ENCODE measurements around the gene SETD9.

SETD9 gene

GRCh38 chr5:56941981-56942380 is 32.6 kb downstream of the SETD9 start:
- H3K9me3 ChIP-seq (replicated peaks; ENCODE audit: low read length), result no peaks in the 10 kb centered on the region
- H3K27me3 ChIP-seq (ENCODE audit: control insufficient read depth, insufficient read depth, low read length), result no peaks in the 10 kb centered on the region
- no peak overlapping the region for H3K4me3 ChIP-seq (ENCODE audit: low read length)
- H3K4me1 ChIP-seq (ENCODE audit: control insufficient read depth, insufficient read depth, low read length), result no peaks in the 10 kb centered on the region
- H3K36me3 ChIP-seq (ENCODE audit: insufficient read depth, low read length), result peaks cover 77% of the 10 kb centered on the region
- H3K9ac ChIP-seq (ENCODE audit: low read depth, low read length), result no peak overlapping the region
- no peak overlapping the region for H3K4me2 ChIP-seq (ENCODE audit: low read length)

DNA sequence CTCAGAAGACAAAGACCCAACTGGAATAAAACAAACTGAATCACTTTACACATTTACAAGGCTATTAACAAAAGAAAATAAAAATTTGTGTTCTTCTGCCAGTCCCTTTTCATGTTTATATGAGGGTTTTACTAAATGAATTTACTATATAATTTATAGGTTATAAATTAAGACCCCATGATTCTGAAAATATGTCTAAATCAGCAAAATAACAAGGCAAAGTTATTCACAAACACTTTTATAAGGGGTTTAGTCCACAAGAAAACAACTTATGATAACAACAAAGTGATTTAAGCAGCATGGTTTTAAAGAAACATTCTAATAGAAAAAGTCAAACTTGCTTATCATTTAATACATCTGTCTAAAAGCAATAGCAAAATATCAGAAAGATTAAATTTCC is 37.7 kb downstream of the SETD9 start:
- no peaks in the 10 kb centered on the region for H3K27me3 ChIP-seq (ENCODE audit: control insufficient read depth, insufficient read depth, low read length)
- peaks cover 9% of the 10 kb centered on the region for H3K4me1 ChIP-seq (ENCODE audit: control insufficient read depth, insufficient read depth, low read length)
- H3K9ac ChIP-seq (ENCODE audit: low read depth, low read length), result no peak overlapping the region
- H3K36me3 ChIP-seq (ENCODE audit: insufficient read depth, low read length), result peaks cover 44% of the 10 kb centered on the region
- no peak overlapping the region for H3K4me2 ChIP-seq (ENCODE audit: low read length)
- no peak overlapping the region for H3K4me3 ChIP-seq (ENCODE audit: low read length)
- no peaks in the 10 kb centered on the region for H3K9me3 ChIP-seq (replicated peaks; ENCODE audit: low read length)

DNA sequence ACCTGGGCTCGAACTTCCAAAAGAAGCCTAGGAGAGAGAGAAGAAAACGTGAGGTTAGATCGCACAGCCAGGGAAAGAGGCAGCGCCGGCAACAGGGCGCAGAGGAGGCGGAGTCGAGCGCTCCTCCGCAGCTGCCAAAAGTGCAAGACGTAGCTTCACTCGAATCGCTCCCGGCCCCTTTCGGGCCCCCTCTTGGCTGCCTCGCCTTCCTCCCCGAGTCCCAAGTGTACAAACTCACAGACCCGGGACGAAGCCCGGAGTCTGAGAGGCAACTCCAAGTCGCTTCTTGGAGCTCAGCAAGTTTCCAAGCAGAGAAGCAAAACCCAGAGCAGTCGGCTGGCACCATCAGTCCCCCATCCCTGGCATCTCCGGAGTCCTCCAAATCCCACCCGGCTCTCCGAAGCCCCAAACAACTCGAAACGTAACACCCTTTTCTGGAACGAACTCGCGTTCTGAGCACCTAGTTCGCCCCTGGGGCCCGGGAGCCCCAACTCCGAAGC is 41.3 kb downstream of the SETD9 start:
- peak overlapping the region; percentile 78 for H3K4me3 ChIP-seq (ENCODE audit: low read length)
- peak overlapping the region; percentile 94 for H3K4me2 ChIP-seq (ENCODE audit: low read length)

DNA sequence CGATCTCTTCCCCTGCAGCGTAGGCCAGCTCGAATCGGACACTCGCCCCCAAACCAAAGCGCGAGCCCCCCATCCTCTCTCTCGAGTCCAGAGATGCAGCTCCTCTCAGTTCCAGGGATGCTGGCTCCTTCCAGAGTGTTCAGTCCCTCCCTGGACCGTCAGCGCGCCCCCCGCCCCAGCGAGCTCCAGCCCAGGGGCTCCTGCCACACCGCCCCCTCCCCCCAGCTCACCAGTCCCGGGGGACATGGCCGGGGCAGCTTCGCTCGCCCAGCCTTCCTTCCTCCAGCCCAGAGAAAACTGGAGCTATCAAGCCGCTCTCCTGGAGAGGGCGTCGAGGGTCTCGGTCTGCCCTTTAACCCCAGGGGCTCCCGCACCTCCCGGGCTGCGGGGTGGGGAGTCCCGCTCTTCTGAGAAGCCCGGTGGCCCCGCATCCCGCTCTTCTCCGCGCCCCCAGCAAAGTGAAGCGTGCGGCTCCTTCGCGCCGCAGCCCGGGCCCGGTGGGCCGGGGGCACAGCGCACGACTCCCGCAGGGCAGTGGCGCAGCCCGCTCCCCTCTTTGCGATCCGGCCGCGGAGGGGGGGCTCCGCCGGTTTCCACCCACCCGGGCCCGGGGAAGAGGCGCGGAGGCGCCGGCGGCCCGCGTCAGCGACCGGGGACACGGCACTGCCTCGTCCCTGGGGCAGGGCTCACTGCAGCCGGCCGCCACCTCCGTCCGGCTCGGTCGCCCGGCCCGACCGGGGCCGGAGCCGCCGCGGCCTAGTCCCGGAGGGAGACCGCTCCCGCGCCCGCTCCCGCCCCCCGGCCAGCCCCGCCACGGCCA is 41.9 kb downstream of the SETD9 start:
- Histone ChIP-seq H3K4me3 (ENCODE audit: low read length) (peak overlapping the region; percentile 78), H3K9me3 (replicated peaks; ENCODE audit: low read length) (no peaks in the 10 kb centered on the region), H3K4me2 (ENCODE audit: low read length) (peak overlapping the region; percentile 94), H3K36me3 (ENCODE audit: insufficient read depth, low read length) (peaks cover 15% of the 10 kb centered on the region), H3K4me1 (ENCODE audit: control insufficient read depth, insufficient read depth, low read length) (peaks cover 9% of the 10 kb centered on the region), H3K9ac (ENCODE audit: low read depth, low read length) (peak overlapping the region; percentile 91), H3K27me3 (ENCODE audit: control insufficient read depth, insufficient read depth, low read length) (peaks cover 12% of the 10 kb centered on the region)

More for the DNA sequence above, 41.3 kb downstream of the SETD9 start:
- Histone ChIP-seq H3K36me3 (ENCODE audit: insufficient read depth, low read length) (peaks cover 21% of the 10 kb centered on the region), H3K9me3 (replicated peaks; ENCODE audit: low read length) (no peaks in the 10 kb centered on the region), H3K9ac (ENCODE audit: low read depth, low read length) (peak overlapping the region; percentile 91), H3K27me3 (ENCODE audit: control insufficient read depth, insufficient read depth, low read length) (peaks cover 6% of the 10 kb centered on the region), H3K4me1 (ENCODE audit: control insufficient read depth, insufficient read depth, low read length) (peaks cover 9% of the 10 kb centered on the region)

DNA sequence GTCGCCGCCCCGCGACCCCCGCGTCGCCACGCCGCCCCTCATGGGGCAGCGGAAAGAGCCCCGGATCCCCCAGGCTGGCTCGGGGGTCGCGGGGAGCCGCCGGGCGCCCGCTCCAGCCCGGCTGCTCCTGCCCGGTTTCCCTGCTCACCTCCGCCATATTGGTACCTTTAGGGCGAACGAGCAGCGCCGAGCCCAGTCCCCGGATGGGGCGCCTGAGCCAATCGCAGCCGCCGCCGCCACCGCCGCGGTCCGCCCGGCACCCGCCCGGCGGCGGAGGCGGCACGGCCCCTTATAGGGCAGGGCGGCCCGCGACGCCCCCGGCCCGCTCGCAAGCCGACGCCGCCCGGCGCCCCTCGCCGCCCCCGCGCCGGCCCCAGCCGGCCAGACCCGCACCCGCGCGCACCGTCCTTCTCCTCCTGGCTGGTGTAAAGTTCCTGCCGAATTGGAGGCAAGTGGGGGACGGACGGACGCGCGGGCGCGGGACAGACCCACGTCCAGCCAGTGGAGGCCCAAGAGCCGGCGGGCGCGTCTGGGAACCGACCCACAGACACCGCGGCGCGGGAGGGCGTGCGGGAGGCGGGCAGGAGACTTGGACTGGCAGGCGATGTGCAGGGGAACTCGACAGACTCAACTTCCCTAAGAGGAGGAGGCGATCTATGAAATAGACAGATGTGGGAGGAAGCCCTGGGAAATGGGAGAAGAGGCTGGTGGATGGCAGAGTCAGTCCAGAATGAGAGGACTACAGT is 42.7 kb downstream of the SETD9 start, which contains the start of gene MIER3:
Gene MIER3, minus strand, starts transcription at position 178 of the 746 bp plus-strand sequence. Its CDS starts 21 bp downstream, at position 157.
- H3K36me3 ChIP-seq (ENCODE audit: insufficient read depth, low read length), result peaks cover 9% of the 10 kb centered on the region
- H3K9ac ChIP-seq (ENCODE audit: low read depth, low read length), result peak within 1 kb of the TSS; percentile 91
- H3K4me2 ChIP-seq (ENCODE audit: low read length), result peak within 1 kb of the TSS; percentile 94
- H3K4me3 ChIP-seq (ENCODE audit: low read length), result peak within 1 kb of the TSS; percentile 78
- no peaks in the 10 kb centered on the region for H3K9me3 ChIP-seq (replicated peaks; ENCODE audit: low read length)
- peaks cover 9% of the 10 kb centered on the region for H3K4me1 ChIP-seq (ENCODE audit: control insufficient read depth, insufficient read depth, low read length)
- H3K27me3 ChIP-seq (ENCODE audit: control insufficient read depth, insufficient read depth, low read length), result peaks cover 15% of the 10 kb centered on the region

DNA sequence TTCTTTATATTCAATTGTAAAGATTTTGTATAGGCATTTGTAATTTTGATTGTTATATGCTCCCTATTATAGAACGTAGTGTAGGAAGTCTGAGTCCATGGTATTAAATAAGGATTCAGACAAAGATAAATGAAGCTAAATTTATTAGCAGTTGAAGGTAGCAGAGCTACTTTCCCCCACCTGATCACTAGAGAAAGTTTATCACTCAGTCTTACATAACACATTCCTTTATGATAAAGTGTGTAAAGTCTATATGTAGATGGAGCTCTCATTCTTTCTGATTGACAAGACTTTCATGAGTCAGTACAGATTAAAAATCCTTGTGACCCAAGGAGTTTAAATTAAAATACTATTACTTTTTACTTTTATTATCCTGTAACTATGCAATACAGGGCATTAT is 44.9 kb downstream of the SETD9 start:
- Histone ChIP-seq H3K36me3 (ENCODE audit: insufficient read depth, low read length) (no peaks in the 10 kb centered on the region), H3K9ac (ENCODE audit: low read depth, low read length) (no peak overlapping the region), H3K9me3 (replicated peaks; ENCODE audit: low read length) (no peaks in the 10 kb centered on the region), H3K4me1 (ENCODE audit: control insufficient read depth, insufficient read depth, low read length) (peaks cover 9% of the 10 kb centered on the region), H3K4me2 (ENCODE audit: low read length) (no peak overlapping the region), H3K4me3 (ENCODE audit: low read length) (no peak overlapping the region), H3K27me3 (ENCODE audit: control insufficient read depth, insufficient read depth, low read length) (peaks cover 34% of the 10 kb centered on the region)

DNA sequence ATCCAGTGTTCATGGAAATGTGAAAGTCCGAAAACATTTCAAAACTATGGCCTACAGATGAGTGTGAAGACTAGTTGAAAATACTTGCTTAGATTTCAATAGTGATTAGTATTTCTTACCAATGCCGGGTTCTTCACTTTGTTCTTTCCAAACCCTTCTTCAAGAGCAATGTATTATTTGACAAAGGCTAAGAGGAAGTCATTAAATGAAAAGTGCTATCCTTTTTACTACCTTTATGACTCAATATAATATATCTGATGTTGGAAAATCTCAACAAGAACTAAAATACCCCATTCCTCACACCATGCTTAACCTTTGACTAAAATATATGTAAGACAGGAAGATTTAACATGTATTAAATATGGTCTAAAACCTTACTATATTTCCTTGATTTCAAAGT is 49.2 kb downstream of the SETD9 start:
- Histone ChIP-seq H3K9ac (ENCODE audit: low read depth, low read length) (no peak overlapping the region), H3K9me3 (replicated peaks; ENCODE audit: low read length) (no peaks in the 10 kb centered on the region), H3K27me3 (ENCODE audit: control insufficient read depth, insufficient read depth, low read length) (peaks cover 73% of the 10 kb centered on the region)

DNA sequence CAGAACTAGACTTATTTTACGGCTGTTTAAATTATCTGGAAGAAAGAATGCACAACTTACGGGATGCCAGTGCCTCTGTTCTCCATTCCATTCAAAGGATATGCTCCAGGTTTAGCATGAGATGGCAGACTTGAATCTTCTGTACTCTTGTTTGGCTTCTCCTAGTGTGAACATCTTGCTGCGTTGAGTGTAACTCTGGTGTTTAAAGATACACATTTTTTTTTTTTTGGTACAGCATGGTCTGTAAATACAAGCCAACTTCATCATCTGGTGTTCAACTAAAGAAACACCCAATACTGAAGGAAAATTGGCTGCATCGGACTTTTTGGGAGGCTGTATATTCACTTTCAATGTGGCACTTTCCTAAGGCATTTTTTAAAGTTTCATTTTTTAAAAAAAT is 49.9 kb downstream of the SETD9 start:
- no peak overlapping the region for H3K4me2 ChIP-seq (ENCODE audit: low read length)
- H3K9me3 ChIP-seq (replicated peaks; ENCODE audit: low read length), result no peaks in the 10 kb centered on the region
- H3K4me3 ChIP-seq (ENCODE audit: low read length), result no peak overlapping the region
- H3K9ac ChIP-seq (ENCODE audit: low read depth, low read length), result no peak overlapping the region
- H3K27me3 ChIP-seq (ENCODE audit: control insufficient read depth, insufficient read depth, low read length), result peaks cover 77% of the 10 kb centered on the region
- no peaks in the 10 kb centered on the region for H3K4me1 ChIP-seq (ENCODE audit: control insufficient read depth, insufficient read depth, low read length)
- H3K36me3 ChIP-seq (ENCODE audit: insufficient read depth, low read length), result no peaks in the 10 kb centered on the region

More for the DNA sequence above, 49.2 kb downstream of the SETD9 start:
- Histone ChIP-seq H3K4me2 (ENCODE audit: low read length) (no peak overlapping the region), H3K4me1 (ENCODE audit: control insufficient read depth, insufficient read depth, low read length) (no peaks in the 10 kb centered on the region), H3K36me3 (ENCODE audit: insufficient read depth, low read length) (no peaks in the 10 kb centered on the region), H3K4me3 (ENCODE audit: low read length) (no peak overlapping the region)

GRCh38 chr5:56961746-56962145 is 52.4 kb downstream of the SETD9 start:
- H3K36me3 ChIP-seq (ENCODE audit: insufficient read depth, low read length), result no peaks in the 10 kb centered on the region
- no peak overlapping the region for H3K4me3 ChIP-seq (ENCODE audit: low read length)
- H3K4me1 ChIP-seq (ENCODE audit: control insufficient read depth, insufficient read depth, low read length), result no peaks in the 10 kb centered on the region
- H3K9ac ChIP-seq (ENCODE audit: low read depth, low read length), result no peak overlapping the region
- peaks cover 65% of the 10 kb centered on the region for H3K27me3 ChIP-seq (ENCODE audit: control insufficient read depth, insufficient read depth, low read length)
- no peak overlapping the region for H3K4me2 ChIP-seq (ENCODE audit: low read length)
- no peaks in the 10 kb centered on the region for H3K9me3 ChIP-seq (replicated peaks; ENCODE audit: low read length)

- Histone ChIP-seq H3K9me3 (replicated peaks; ENCODE audit: low read length) (no peaks in the 10 kb centered on the region), H3K4me2 (ENCODE audit: low read length) (no peak overlapping the region), H3K4me3 (ENCODE audit: low read length) (no peak overlapping the region), H3K27me3 (ENCODE audit: control insufficient read depth, insufficient read depth, low read length) (peaks cover 65% of the 10 kb centered on the region), H3K9ac (ENCODE audit: low read depth, low read length) (no peak overlapping the region), H3K4me1 (ENCODE audit: control insufficient read depth, insufficient read depth, low read length) (no peaks in the 10 kb centered on the region), H3K36me3 (ENCODE audit: insufficient read depth, low read length) (no peaks in the 10 kb centered on the region)
Observed at GRCh38 chr5:56962286-56962685, 52.9 kb downstream of the SETD9 start.

DNA sequence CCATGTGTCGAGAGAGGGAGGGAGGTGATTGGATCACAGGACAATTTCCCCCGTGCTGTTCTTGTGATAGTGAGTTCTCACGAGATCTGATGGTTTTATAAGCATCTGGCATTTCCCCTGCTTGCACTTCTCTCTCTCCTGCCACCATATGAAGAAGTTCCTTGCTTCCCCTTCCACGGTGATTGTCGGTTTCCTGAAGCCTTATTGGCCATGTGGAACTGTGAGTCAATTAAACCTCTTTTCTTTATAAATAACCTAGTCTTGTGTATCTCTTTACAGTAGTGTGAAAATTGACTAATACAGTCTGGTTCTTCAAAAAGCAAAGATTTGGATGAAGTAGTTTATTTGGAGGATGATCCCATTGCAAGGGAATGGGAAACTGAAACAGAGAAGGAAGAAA is 53.9 kb downstream of the SETD9 start:
- H3K9ac ChIP-seq (ENCODE audit: low read depth, low read length), result no peak overlapping the region
- peaks cover 60% of the 10 kb centered on the region for H3K27me3 ChIP-seq (ENCODE audit: control insufficient read depth, insufficient read depth, low read length)
- no peaks in the 10 kb centered on the region for H3K4me1 ChIP-seq (ENCODE audit: control insufficient read depth, insufficient read depth, low read length)
- no peak overlapping the region for H3K4me3 ChIP-seq (ENCODE audit: low read length)
- no peaks in the 10 kb centered on the region for H3K36me3 ChIP-seq (ENCODE audit: insufficient read depth, low read length)
- no peak overlapping the region for H3K4me2 ChIP-seq (ENCODE audit: low read length)
- no peaks in the 10 kb centered on the region for H3K9me3 ChIP-seq (replicated peaks; ENCODE audit: low read length)

All from skeletal muscle satellite cell (primary cell).